Activated B cell treated with CpG ODN at 0.5 μM for 24 hours (primary cell): ENCODE data around the gene C1QTNF1. TPM values are rescaled to one million over a fixed set of nuclear protein-coding genes. Genes with fewer than 3 reads are reported as not detected.

ENCODE experiments used
- ATAC-seq: fragments of 200-7000 bp; cut with Tn5 transposase; one replicate; pipeline ENCODE4 v1.10.0; 2021; ENCODE audit warnings: low read depth, mild to moderate bottlenecking, moderate library complexity
- CTCF ChIA-PET: fragments of 350-600 bp; sonication (Branson Sonifier 250); formaldehyde crosslinking; loops from one replicate; lab custom pipeline; 2021; ENCODE audit warnings: antibody characterized with exemption; lab: Charles Lee
- POLR2A ChIA-PET: fragments of 350-600 bp; sonication (Branson Sonifier 250); formaldehyde crosslinking; loops from one replicate; lab custom pipeline; 2021; ENCODE audit warnings: antibody characterized with exemption; lab: Charles Lee
- DNase-seq: peaks from one replicate; pipeline ENCODE4 v3.0.0; 2022
- H3K27ac Mint-ChIP-seq: one replicate; pipeline ENCODE4 v1.8.0; 2020; ENCODE audit warnings: mixed read lengths
- H3K27me3 Mint-ChIP-seq: one replicate; pipeline ENCODE4 v1.8.0; 2021; ENCODE audit warnings: mixed read lengths
- H3K36me3 Mint-ChIP-seq: one replicate; pipeline ENCODE4 v1.8.0; 2021; ENCODE audit warnings: low read depth, mixed read lengths
- H3K4me1 Mint-ChIP-seq: one replicate; pipeline ENCODE4 v1.8.0; 2021; ENCODE audit warnings: mixed read lengths
- H3K4me3 Mint-ChIP-seq: one replicate; pipeline ENCODE4 v1.8.0; 2020; ENCODE audit warnings: mild to moderate bottlenecking, mixed read lengths
- H3K9me3 Mint-ChIP-seq: one replicate; pipeline ENCODE4 v1.8.0; 2020; ENCODE audit warnings: mixed read lengths
- intact Hi-C: fragments of 100-400 bp; cut with micrococcal nuclease; formaldehyde crosslinking; loops from one replicate; pipeline ENCODE4 v1.15.1; 2024
- total RNA-seq: library from RNA; stranded (reverse); gene quantifications from 2 replicates; pipeline ENCODE4 v1.2.3, GENCODE V29; 2022
- TF ChIP-seq, protein P1 (sequence below): fragments of 200-600 bp; IDR thresholded peaks from one replicate; pipeline ENCODE4 v1.8.0; 2022; ENCODE audit warnings: antibody characterized with exemption, mild to moderate bottlenecking

Gene C1QTNF1
- total RNA-seq, 1 donor from 2014 or later, result not detected

- ATAC-seq, result no peak
- POLR2A ChIA-PET, result no interaction called here
- H3K27ac Mint-ChIP-seq, result no peak overlapping the region
- no peaks in the 10 kb centered on the region for H3K36me3 Mint-ChIP-seq
- TF ChIP-seq, protein P1, sequence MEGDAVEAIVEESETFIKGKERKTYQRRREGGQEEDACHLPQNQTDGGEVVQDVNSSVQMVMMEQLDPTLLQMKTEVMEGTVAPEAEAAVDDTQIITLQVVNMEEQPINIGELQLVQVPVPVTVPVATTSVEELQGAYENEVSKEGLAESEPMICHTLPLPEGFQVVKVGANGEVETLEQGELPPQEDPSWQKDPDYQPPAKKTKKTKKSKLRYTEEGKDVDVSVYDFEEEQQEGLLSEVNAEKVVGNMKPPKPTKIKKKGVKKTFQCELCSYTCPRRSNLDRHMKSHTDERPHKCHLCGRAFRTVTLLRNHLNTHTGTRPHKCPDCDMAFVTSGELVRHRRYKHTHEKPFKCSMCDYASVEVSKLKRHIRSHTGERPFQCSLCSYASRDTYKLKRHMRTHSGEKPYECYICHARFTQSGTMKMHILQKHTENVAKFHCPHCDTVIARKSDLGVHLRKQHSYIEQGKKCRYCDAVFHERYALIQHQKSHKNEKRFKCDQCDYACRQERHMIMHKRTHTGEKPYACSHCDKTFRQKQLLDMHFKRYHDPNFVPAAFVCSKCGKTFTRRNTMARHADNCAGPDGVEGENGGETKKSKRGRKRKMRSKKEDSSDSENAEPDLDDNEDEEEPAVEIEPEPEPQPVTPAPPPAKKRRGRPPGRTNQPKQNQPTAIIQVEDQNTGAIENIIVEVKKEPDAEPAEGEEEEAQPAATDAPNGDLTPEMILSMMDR, result no peak
- intact Hi-C loops, result no loop called here
- no peak for DNase-seq
- H3K9me3 Mint-ChIP-seq, result peaks cover 10% of the 10 kb centered on the region
- no peak overlapping the region for H3K4me3 Mint-ChIP-seq
- CTCF ChIA-PET, result no interaction called here
- no peaks in the 10 kb centered on the region for H3K4me1 Mint-ChIP-seq
- peaks cover 20% of the 10 kb centered on the region for H3K27me3 Mint-ChIP-seq
Measured at GRCh38 chr17:79052131-79052530, 28.2 kb downstream of the C1QTNF1 start.

GRCh38 chr17:79053251-79053925 is 29.4 kb downstream of the C1QTNF1 start:
- ChIA-PET POLR2A (no interaction called here), CTCF (no interaction called here)
- H3K27ac Mint-ChIP-seq, result no peak overlapping the region
- no peak for DNase-seq
- H3K27me3 Mint-ChIP-seq, result peaks cover 25% of the 10 kb centered on the region
- ATAC-seq, result no peak
- no peaks in the 10 kb centered on the region for H3K4me1 Mint-ChIP-seq
- intact Hi-C loops, result no loop called here
- H3K36me3 Mint-ChIP-seq, result no peaks in the 10 kb centered on the region
- H3K9me3 Mint-ChIP-seq, result peaks cover 15% of the 10 kb centered on the region
- TF ChIP-seq, protein P1, result no peak
- H3K4me3 Mint-ChIP-seq, result no peak overlapping the region

DNA sequence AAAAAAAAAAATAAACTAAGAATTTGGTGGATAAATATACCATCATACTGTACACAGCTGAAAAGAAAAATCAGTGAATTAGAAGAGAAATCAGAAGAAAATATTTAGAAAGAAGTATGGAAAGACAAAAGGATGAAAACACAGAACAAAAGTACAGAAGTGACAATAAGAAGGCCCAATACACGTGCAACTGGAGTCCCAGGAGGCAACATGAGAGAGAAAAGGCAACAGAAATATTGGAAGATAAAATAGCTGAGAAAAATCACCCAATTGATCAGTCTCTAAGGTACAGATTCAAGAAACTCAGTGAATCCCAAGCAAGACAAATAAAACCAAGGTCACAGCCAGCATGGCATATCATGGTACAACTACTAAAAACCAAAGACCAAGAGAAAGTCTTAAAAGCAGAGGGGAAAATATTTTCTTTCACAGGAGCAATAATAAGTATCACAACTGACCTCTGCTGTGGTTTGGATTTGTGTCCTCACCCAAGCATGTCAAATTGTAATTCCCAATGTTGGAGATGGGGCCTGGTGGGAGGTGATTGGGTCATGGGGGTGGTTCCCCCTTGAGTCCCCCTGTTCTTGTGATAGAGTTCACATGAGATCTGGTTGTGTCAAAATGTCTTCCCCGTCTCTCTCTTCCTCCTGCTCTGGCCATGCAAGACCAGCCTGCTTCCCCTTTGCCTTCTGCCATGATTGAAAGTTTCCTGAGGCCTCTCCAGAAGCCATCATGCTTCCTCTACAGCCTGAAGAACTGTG is 30.4 kb downstream of the C1QTNF1 start:
- H3K27me3 Mint-ChIP-seq, result peaks cover 23% of the 10 kb centered on the region
- DNase-seq (no peak), ATAC-seq (no peak)
- intact Hi-C loops, result no loop called here
- ChIA-PET CTCF (no interaction called here), POLR2A (no interaction called here)
- no peak overlapping the region for H3K4me3 Mint-ChIP-seq
- peaks cover 15% of the 10 kb centered on the region for H3K9me3 Mint-ChIP-seq
- H3K4me1 Mint-ChIP-seq, result peaks cover 1% of the 10 kb centered on the region
- no peaks in the 10 kb centered on the region for H3K36me3 Mint-ChIP-seq
- TF ChIP-seq, protein P1, result no peak
- H3K27ac Mint-ChIP-seq, result no peak overlapping the region

DNA sequence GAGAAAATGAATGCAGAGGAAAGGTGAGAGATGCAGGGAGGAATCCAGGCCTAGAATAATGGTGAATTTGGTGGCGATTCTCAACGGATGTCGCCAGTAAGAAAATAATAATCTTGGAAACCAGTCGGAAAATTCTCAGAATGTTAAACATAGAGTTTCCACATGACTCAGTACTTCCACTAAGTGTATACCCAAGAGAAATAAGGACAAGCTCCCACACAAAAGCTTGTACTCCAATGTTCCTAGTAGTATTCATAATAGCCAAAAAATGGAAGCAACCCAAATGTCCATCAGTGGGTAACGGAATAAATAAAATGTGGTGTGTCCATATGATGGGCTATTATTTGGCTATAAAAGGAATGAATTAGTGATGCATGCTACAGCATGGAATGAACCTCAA is 31.2 kb downstream of the C1QTNF1 start:
- Mint-ChIP-seq H3K36me3 (no peaks in the 10 kb centered on the region), H3K27me3 (peaks cover 17% of the 10 kb centered on the region), H3K27ac (no peak overlapping the region), H3K4me1 (peaks cover 1% of the 10 kb centered on the region), H3K4me3 (no peak overlapping the region), H3K9me3 (peaks cover 15% of the 10 kb centered on the region)
- TF ChIP-seq, protein P1, result no peak
- no peak for DNase-seq
- POLR2A ChIA-PET, result no interaction called here
- intact Hi-C loops, result no loop called here
- CTCF ChIA-PET, result no interaction called here
- no peak for ATAC-seq

DNA sequence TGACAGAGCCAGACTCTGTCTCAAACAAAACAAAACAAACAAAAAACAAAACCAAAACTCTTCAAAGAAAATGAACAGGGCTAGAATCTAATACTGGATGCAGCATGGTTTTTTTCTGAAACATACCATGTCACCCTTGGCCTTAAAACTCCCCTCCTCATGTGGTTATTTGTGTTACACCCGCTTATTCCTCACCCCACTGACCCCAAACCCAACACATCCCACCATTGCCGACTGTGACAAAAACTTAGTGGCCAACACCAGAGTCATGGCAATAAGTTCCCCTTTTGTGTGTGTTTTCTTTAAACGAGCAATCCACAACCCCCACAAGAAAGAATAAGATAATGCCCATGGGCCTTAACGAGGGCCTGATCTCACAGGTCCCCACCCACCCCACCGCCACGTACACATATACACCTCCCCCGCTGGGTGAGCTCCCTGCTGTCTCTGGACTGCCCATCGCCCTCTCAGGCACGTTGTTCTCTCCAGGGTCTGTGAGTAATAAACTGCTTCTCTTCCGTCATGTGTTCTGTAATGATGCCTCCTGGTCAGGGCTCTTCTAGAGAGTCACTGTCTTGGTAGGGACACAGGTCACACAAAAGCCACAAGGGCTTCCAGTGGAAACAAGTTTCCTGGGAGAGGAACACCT is 33.9 kb downstream of the C1QTNF1 start:
- peaks cover 1% of the 10 kb centered on the region for H3K4me1 Mint-ChIP-seq
- H3K27ac Mint-ChIP-seq, result no peak overlapping the region
- intact Hi-C loops, result no loop called here
- no peak overlapping the region for H3K4me3 Mint-ChIP-seq
- POLR2A ChIA-PET, result no interaction called here
- DNase-seq (no peak), ATAC-seq (no peak)
- no peaks in the 10 kb centered on the region for H3K36me3 Mint-ChIP-seq
- CTCF ChIA-PET, result interaction anchor here (0.8 to 1.7 kb wide), 2 partner anchors 14 to 27 kb away, joined by 3 to 4 read pairs; no protein-coding TSS in a partner anchor
- peaks cover 10% of the 10 kb centered on the region for H3K27me3 Mint-ChIP-seq
- TF ChIP-seq, protein P1, result no peak
- H3K9me3 Mint-ChIP-seq, result peaks cover 15% of the 10 kb centered on the region
